GM18519 (cell line): ENCODE measurements around the gene ZNF446.
"Not testable (repeated sequence)": the region's sequence is repeated elsewhere in the genome, so short reads cannot be mapped to it uniquely, and the experiment has no call there.

Experiments used
- ATAC-seq: cut with Tn5 transposase; IDR thresholded peaks from one replicate; pipeline ENCODE4 v1.9.1; 2021; ENCODE audit warnings: mild to moderate bottlenecking, moderate library complexity; ENCODE audit not compliant: unreplicated experiment, low FRiP score

The ZNF446 gene

DNA sequence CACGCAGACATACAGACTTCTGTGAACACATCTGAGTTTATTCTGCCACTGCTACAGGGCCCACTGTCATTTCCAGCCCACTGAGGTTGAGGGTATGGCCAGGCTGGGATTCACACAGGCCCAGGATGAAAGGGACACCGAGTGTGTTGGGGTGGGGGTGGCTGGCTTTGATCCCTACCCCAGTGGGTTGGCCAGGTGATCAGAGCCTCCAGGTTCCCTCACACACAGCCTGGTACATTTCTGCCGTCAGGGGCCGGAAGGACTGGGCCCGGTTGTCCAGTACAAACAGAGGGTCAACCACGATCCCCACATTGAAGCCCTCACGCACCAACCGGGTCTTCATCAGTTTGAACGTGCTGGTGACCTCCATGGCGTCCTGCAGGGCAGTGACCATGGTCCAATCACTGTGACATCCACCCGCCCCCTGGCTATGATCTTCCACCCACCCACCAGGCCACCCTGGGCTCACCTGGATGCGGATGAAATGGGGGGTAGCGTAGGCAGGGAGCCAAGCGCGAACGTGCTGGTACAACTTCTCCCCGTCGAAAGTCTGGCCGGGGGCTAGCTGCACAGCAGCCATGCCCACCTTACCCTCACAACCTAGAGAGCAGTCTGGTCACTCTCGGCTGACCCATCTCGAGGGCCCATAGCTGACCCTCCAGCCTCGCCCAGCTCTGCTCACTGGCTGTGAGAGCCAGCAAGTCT, 22.3 kb downstream of the ZNF446 start:
- ATAC-seq = no peak

- ATAC-seq = peak; percentile 62
Measured at GRCh38 chr19:58499021-58499927, 23.1 kb downstream of the ZNF446 start.

- no peak for ATAC-seq
Measured at GRCh38 chr19:58500242-58500641, 24.1 kb downstream of the ZNF446 start.

DNA sequence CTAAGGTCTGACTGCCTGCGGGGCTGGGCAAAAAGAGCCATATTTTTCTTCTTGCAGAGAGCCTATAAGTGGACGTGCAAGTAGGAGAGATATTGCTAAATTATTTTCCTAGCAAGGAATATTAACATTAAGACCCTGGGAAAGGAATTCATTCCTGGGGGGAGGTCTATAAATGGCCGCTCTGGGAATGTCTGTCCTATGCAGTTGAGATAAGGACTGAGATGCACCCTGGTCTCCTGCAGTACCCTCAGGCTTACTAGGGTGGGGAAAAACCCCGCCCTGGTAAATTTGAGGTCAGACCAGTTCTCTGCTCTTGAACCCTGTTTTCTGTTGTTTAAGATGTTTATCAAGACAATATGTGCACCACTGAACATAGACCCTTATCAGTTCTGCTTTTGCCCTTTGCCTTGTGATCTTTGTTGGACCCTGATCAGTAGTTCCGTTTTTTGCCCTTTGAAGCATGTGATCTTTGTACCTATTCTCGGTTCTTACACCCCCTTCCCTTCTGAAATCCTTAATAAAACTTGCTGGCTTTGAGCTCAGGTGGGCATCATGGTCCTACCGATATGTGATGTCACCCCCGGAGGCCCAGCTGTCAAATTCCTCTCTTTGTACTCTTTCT, 31.6 kb downstream of the ZNF446 start:
- ATAC-seq = not testable (repeated sequence)

GRCh38 chr19:58509731-58510083, 33.6 kb downstream of the ZNF446 start:
- no peak for ATAC-seq

GRCh38 chr19:58510084-58510862, 34.1 kb downstream of the ZNF446 start:
- ATAC-seq = no peak

DNA sequence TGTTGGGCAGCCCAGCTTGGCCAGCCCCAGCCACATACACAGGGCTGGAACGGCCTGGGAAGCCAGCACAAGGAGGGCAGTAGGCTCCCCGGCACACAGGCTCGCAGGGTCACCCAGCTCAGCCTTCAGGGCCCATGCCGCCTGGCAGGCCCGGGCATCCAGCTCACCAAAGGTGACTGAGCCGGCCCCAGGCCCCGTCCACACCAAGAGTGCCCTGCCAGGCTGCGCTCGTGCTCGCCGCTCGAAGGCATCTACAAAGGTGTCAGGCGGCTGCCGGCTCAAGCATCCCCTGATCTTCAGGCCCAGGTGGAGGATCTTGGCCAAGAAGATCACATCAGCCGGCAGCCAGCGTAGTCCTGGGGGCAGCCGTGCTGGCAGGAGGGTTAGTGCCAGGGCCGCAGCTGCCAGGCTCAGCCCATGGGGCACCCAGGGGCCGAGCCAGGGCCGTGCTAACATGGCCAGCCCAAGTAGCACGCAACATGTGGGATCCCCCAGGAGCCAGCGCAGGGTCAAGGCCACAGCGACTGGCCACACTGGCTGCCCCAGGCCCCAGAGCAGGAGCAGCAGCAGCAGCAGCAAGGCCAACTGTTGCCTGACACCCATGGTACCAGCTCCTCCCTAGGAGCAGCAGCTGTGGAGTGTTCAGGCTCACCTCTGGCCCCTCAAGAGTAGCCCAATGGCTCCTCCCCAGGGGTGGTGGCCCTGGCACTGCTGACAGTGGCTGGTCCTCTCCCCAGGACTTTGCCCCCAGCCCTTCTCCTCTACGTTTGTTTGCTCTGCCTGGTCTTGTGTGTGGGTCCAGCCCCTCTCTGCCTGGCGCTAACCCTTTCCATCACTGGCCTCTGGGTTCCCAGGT, 35.4 kb downstream of the ZNF446 start, which contains the start of gene SLC27A5:
Gene SLC27A5 (minus strand): TSS at position 640 of the 856 bp plus-strand sequence. CDS start 37 bp downstream, at position 603.
- no peak for ATAC-seq

DNA sequence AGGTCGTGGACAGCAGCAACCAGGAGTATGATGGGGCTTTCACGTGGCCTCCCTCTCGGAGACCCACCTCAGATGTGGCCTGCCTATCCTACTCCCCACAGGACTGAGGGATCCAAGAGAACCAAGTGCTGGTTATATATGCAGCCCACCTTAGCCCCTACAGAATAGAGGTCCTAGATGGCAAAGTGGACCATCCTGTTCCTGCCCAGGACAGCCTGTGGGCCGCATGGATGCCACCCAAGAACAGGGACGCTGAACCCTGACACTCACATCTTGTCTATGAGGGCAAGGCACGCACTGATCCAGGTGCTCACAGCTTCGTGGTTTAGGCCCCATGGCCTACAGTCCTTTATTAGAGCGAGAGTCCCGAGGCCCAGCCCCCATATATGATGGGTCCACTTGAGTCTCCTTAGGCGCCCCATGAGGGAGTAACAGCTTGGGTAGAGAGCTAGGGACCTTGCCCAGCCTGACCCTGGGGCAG, 37.1 kb downstream of the ZNF446 start:
- ATAC-seq = no peak

DNA sequence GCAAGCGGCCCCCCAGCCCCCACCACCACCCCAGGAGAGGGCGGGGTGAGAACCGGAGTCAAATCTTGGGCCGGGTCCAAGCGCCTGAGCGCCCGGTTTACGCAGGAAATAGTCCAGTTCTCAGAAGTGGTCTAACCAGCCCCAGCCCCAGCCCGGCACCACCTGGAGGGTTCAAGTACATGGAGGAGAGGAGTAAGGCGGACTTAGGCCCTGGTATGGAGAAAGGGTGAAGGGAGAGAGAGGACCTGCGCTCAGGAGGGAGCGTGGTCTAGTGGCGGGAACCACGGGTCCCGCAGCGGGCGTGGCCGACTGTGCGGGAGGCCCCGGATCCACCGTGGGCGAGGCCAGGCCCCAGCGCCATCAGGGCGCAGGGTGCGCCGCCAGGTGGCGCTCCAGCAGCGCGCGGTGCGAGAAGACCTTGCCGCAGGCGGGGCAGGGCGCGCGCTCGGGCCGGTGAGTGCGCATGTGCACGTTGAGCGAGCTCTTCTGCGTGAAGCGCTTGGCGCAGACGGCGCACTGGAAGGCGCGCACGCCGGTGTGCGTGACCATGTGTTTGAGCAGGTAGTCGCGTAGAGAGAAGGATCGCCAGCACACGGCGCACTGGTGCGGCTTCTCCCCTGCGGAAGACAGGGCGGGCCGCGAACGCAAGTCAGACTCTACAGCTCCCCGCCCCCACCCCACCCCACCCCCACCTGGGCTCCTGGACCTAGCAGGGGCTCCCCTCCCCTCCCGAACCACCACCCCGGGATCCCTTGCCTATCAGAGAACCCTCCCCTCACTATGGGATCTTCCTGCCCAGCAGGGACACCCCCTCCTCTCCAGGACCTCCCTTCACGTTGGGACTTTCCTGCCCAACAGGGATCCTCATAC, 37.8 kb downstream of the ZNF446 start:
- ATAC-seq = peak; percentile 63

DNA sequence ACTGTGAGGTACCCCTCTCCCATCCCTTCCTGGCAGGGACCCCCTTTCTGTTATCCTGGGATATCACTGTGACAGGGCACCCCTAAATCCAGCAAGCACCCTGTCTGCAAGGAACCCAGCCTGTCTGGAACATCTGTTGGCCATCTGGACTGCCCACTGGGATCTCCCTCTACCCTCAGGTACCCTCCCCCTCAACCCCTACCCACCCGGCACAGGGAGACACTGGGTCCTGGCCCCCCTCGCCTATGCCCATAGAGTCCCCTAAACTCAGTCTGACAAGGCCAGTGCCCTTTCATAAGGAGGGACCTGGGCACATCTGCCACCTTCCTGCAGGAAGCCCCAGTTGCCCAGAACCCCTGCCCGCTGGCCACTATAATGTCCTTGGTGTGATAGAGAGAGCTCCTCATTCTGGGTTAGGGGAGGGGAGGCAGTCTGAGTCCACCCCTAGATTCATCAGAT, 38.4 kb downstream of the ZNF446 start:
- ATAC-seq = no peak

GRCh38 chr19:58515259-58515658, 39.1 kb downstream of the ZNF446 start:
- ATAC-seq = no peak

DNA sequence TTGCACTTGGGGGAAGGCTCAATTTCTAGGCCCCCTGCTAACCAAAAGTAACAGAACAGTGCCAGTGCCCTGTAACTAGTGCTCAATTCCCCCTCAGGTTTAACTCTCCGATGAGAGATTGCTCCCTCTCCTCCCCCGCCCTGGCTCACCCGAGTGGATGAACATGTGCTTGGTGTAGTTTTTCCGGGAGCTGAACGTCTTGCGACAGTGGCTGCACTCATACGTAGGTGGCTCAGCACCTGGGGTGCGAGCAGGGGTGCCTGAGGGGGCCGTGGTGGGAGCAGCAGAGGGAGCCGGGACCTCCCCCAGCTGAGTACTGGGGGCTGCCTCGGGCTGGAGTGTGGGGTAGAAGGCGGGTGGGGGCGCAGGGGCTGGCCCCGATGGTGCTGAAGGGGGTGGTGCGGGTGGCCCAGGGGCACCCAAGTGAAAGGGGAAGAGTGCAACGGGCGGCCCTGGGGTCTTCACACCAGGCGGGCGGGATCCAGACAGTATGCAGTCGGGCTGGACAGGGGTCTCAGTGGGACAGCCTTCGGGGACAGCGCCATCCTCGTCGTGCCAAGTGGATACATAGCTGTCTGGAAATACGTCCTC, 40.2 kb downstream of the ZNF446 start:
- ATAC-seq = no peak

GRCh38 chr19:58516964-58517833, 41.0 kb downstream of the ZNF446 start:
- ATAC-seq = no peak

DNA sequence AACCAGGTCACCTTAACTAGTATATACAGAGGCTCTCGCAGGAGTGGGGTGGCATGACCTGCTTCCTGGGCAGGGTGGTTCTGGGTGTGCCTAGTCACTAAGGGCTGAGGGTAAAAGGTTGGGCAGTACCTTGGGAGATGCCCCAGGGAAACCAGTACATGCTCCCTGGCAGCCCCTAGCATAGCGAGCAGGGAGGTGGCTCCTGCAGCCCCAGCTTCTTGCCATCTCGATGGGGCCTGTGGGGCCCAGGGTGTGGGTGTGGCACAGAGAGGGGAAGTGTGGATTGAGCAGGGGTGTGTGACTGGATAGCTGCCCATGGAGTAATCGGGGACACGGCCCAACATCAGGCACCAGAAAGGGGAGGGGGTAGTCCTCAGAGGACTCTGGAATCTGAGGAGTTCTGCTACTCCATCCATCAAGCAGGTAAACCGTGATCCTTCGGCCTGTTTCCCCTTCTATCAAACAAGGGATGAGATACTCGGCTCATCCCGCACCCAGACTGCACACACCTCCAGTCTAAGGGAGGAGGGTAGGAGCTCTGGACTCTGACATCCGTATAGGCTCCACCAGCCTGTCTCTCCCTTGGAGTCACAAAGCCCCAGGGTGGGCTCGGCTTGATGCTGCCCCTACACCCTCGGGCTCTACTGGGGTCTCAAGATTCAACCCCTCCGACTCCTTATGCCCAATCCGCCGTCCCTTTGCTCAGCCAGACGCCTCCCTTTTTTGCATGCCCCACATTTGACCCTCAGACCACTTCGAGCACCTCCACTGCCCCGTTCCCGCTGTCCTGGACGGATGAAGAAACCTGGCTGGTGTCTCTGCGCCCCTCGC, 42.3 kb downstream of the ZNF446 start:
- ATAC-seq = no peak

GRCh38 chr19:58519087-58519354, 42.9 kb downstream of the ZNF446 start:
- ATAC-seq = no peak
